NCI-H2196 (cell line): Measurements from ENCODE around the gene LY6G6C.

Experiments used
- DNase-seq: peaks from one replicate; lab custom pipeline; 2025; ENCODE audit not compliant: unreplicated experiment; lab: John Stamatoyannopoulos, UW

The LY6G6C gene

DNA sequence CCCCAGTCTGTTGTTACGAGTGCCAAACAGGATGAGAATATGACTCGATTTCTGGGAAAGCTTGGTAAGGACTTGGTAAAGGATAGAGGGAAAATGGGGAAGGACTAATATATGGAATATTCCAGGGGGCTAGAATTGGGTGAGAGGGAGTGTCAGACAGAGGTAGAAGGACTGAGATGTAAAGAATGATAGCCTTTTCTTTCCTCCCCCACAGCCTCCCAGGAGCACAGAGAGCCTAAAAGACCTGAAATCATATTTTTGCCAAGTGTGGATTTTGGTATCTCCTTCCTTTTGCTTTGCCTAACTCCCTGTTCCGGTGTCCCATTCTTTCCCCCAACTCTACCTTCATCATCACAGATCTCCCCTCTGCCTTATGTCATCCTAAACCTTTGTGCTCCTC is 21.3 kb upstream of the LY6G6C start:
- DNase-seq, result no peak

DNA sequence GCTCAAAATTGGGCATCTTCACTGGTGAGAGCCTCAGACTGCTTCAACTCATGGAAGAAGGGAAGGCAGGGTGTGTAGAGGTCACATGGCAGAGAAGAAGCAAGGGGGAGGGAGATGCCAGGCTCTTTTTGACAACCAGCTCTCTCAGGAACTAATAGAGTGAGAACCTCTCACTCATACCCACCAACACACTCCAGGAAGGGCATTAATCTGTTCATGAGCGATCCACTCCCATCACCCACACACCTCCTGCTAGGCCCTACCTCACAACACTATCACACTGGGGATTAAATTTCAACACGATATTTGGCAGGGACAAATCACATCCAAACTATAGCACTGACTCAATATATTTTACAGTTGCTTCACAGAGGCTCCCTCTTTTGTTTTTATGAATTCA is 20.3 kb upstream of the LY6G6C start:
- DNase-seq, result no peak

DNA sequence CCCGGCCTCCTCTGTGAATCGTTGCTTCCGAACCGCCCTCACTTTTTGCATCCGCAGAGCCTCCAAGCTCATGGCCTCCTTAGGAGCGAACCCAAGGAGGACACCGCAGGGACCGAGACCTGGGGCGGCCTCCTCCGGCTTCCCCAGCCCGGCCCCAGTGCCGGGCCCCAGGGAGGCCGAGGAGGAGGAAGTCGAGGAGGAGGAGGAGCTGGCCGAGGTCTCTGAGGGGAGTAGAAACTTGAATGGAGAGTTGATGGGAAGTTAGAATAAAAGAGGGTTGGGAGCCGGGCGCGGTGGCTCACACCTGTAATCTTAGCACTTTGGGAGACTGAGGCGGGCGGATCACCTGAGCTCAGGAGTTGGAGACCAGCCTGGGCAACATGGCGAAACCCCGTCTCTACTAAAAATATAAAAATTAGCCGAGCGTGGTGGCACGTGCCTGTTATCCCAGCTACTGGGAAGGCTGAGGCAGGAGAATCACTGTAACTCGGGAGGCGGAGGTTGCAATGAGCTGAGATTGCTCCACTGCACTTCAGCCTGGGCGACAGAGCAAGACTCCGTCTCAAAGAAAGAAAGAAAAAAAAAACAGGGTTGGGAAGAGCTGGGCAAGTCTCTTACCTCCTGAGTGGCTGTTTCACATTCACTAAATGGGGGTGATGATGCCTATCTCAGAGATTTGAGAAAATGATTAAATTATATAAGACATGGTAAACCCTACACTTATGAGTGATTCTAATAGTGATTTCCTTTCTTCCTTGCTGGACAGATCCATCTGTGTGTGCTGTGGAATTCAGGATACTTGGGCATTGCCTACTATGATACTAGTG is 19.1 kb upstream of the LY6G6C start:
- DNase-seq, result peak; percentile 50

DNA sequence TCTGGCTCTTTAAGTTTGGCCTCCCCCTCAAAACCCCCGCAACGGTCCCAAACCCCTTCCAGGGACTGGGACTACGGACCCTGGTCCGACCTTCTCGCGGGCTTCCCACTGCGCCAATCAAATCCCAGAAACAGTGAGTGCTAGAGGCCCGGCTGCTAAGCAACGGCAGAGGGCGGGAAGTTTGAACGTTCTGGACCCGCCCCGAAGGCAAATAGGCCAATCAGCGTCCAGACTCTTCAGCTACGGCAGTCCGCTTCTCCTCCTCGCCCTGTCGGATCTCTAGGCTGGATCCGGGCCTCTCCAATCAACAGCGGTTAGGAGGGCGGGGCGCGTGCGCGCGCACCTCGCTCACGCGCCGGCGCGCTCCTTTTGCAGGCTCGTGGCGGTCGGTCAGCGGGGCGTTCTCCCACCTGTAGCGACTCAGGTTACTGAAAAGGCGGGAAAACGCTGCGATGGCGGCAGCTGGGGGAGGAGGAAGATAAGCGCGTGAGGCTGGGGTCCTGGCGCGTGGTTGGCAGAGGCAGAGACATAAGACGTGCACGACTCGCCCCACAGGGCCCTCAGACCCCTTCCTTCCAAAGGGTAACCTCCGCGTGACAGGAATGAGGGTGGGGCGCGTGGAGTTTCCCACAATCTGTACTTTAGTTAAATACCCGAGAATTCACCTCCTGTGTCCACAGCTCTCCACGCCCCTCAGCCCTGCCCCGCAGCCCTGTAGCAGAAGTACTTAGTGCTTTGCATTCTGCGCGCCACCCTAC is 18.3 kb upstream of the LY6G6C start, which contains the start of gene MSH5:
MSH5 (plus strand) TSS at position 367 of the 758 bp plus-strand sequence. CDS start 462 bp downstream, outside the sequence.
- peak; percentile 99 for DNase-seq

DNA sequence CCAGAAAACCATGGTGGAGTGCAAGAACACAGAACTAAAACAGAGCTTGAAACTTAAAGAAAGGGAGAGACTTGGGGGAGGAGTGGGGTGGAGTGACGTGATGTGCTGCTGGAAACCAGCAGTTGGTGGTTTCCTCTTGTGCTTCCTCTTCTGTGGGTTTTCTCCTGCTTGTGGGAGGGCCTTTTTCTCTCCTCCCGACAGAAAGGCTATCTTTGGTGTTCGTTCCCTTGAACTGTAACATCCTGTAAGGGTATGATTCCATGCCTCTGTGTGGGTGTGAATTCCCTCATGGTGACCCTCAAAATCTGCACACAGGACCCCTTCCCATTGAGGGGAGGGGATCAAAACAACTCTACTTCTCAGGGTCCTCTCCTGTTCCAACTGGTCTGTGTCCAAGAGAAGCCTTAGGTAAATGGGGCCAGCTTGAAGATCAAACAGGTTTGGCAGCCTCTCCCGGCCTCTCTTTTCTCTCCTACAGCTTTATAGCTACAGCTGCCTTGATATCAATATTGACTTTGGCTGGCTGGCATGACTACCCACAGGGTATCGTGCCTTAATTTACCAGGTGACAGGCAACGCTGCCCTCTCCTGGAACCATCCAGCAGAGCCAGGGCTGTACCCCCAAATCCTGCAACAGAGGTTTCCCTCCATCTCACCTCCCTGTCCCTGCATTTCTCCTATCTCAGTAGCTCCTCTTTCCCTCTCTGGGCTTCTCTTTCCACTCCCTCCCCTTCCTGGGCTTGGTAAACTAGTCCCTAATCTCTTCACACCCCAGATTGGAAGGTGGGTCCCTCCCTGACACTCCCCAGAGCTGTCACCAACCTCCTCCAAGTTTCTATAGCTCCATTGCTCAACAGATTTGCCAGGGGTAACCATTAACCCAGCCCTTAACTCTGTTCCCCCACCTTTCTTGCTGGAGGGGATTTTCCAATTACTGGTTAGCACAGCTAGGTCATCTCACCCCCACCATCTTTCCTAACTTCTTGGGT is 16.7 kb upstream of the LY6G6C start:
- DNase-seq, result peak; percentile 89

DNA sequence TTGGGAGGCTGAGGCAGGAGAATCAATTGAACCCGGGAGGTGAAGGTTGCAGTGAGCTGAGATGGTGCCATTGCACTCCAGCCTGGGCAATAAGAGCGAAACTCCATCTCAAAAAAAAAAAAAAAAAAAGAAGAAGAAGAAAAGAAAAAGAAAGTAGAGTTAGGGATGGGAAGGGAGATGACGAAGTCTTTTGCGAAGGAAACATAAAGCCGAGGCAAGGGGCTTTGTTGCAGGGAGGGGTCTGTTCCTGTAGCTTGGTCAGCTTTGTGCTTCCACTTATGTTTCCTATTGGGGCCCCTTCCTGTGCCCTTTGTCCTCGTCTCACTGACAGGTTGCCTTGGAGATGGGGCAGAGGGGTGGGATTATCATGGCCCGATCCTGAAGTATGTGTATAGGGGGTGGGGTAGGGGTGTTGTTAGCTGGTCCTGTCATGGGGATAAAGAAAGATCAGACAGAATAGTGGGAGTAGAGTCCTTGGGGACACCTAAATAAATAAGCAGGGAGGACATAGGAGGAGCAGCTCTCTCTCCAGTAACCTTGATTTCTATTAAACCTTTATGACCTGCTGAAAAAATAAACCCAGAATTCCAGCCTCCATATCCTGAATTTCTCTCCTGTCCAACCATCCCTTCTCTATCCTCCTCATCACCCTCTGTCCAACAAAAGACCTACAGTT is 15.9 kb upstream of the LY6G6C start:
- DNase-seq, result peak; percentile 16

DNA sequence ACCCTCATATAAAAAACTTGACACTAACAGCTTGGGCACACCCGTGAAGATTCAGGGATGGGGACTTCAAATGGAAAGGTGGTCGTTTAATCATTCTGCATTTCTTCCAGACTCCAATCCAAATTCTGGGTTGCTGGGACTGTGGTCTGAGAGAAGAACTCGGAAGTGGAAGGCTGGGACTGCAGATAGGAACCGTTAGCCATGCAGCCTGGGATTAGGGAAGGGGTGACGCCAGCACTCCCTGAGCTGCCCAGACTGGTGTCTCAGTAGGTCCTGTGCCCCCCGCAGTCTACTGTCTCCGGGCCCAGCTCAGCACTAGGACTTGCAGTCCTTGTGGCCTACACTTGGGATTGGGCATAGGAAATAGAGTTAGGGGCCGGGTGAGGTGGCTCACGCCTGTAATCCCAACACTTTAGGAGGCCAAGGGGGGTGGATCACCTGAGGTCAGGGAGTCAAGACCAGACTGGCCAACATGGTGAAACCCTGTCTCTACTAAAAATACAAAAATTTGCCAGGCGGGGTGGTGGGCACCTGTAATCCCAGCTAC is 15.3 kb upstream of the LY6G6C start:
- no peak for DNase-seq

DNA sequence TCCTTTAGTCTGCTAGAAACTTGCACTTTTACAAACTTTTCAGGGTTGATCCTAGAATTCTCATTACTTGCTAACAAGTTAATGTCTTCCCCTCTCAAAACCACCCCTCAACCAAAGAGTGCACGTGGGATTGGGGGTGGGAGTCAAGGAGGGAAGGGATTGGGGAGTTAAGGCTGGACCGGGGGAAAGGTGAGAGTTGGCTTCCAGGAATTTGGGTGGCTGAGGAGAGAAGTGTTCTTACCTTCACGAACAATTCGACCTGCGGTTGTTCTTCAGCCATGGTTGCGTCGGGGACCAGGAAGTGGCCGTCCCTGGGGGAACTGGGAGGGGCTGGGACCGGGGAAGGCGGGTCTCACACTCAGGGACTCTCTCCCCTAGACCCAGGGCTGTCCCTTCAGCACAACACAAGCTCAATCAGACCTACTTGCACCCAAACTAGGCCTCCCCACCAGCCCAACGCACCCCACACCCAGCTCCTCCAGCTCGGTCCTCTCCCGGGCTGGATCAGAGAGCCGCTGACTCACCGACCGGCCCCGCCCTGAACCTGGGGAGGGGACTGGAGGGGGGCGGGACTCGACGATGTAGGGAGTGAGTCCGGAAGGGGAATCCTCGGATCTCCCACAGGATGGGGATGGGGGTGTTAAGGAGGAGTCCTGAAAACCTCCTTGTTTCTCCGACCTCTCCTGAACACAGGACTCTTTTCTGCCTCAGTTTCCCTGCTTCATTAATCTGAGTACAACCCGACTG is 14.6 kb upstream of the LY6G6C start, which contains the start of gene CLIC1:
CLIC1 (minus strand) TSS at position 510 of the 747 bp plus-strand sequence; CDS start at position 280, 230 bp downstream.
- peak; percentile 73 for DNase-seq

DNA sequence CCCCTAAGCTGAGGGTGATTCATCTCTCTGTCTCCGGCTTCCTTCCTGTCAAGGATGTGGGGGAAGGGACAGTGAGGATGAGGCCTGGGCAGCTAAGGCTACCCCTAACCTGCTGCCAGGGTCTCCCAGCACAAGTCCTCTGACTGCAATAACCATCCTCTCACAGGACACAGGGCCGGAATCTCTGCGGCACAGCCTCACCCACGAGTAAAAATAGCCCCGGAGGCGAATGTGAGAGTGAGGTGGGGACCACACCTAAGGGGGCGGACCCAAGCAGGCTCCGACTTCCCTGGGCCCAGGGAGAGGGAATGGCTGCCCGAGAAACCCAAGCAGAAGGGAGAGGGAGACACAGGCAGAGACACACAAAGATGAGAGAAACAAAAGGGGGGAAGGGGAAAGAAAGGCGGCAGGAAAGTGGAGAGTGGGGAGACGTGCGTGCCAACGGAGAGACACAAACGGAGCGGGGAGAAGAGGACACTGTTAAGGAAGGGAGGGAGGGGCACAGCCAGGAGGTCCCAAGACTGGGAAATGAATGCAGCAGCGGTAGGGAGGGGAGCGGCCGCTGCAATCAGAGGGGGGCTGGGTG is 13.4 kb upstream of the LY6G6C start:
- peak; percentile 31 for DNase-seq

DNA sequence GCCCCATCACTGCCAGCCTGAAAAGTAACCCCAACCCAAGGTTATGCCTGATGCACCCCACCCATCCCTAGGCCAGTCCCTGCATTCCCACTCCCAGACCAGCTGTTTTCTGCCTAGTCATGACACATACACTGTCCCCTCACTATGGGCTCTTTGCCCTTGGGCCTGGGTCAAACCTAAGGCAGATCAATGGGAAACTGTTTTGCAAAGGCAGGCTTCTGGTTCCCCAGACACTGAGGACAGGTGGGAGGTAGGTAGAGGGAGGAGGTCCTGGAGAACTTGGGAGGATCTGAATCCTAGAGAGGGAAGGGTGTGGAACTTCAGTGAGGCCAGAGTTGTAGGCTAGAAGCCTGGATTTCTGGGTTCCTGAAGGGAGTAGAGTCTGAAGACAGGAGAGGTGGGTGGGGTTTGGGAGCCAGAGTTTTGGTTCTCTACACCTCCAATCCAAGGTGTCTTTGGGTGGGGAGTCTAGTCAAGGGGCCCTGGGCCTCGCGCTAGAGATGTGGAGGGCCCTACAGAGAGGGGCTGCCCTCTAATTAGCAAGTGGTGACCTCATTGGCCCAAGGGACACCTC is 12.8 kb upstream of the LY6G6C start:
- DNase-seq, result no peak

DNA sequence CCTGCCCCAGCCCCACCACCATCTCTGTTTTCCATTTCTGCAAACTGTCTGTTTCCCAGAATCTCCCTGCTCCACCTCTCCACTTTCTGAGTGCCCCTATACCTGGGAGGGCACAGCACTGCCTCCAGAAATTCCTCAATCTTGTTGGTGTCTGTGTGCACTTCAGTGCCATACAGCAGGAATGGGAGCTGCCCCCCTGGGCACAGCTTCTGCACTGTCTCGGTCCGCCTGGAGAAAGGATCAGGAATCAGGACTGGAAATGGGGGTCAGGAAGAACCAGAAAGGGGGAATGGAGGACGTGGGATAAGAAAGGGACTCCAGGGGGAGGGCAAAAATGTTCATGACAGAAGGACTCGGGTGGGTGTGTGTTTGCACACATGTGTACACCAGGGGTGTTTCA is 12.2 kb upstream of the LY6G6C start:
- no peak for DNase-seq

DNA sequence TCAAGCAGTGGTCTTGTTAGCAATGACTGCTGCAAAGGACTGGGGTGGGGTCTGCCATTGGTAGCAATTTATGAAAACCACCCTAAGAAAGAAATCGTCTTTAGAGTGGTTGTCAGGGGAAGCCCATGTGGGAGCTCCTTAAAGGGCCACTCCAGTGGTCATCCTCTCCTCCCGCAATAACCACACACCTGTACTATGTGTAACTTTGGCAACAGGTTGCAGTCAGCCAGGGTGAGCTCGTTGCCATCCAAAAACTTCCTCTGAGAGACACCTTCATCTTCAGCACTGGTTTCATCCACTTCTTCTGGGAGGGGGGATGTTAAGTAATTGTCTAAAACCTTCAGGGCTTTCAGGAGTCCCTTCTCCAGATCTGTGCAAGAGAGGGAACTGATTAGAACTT is 10.5 kb upstream of the LY6G6C start:
- DNase-seq, result no peak

DNA sequence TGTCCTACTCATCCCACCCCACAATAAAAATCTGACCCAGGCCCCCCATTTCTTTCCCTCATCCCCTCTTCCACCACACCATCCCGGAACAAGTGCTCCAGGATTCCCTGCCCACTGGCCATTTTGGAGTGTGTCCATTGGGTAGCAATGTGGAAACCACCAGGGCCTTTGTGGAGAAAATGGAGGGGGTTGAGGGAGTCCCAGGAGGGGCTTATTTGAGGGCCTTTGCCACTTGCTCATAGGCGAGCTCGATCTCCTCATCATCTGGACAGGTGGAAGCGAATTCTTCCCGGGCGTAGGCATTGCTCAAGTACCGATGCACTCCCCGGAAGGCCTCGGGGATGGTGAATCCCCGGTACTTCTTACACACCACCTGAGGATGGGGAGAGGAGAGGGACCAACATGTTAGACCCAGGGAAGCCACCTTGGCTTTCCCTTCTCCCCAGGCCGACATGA is 9.1 kb upstream of the LY6G6C start:
- DNase-seq, result no peak

DNA sequence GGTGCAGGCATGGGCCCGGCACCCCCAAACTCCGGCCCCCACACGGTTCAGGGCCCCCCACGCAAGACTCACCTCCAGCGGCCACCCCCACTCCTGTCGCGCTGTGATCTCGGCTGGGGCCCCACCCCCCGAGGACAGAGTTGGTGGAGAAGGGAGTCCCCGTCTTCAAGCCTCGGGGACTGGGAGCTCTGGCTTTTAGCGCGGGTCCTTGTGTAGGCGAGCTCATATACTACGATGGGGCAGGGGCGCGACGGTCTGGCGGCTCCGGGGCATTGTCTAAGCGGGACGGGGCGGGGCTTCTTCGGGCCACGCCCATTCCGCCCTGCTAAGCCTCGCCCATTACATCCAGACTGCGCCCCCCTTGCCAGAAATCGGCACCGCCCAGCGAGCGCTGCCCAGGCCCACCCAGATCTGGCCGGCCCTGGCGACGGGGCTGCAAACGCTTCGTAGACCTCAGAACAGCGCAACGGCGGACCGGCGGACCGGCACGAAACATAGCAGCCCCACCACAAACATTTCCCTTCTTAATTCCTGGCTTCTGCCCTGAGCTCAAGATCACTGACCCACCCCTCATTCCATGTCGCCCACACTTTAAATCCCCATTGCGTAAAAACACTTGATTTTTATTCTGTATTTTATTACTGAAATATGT is 8.6 kb upstream of the LY6G6C start:
- peak; percentile 76 for DNase-seq

DNA sequence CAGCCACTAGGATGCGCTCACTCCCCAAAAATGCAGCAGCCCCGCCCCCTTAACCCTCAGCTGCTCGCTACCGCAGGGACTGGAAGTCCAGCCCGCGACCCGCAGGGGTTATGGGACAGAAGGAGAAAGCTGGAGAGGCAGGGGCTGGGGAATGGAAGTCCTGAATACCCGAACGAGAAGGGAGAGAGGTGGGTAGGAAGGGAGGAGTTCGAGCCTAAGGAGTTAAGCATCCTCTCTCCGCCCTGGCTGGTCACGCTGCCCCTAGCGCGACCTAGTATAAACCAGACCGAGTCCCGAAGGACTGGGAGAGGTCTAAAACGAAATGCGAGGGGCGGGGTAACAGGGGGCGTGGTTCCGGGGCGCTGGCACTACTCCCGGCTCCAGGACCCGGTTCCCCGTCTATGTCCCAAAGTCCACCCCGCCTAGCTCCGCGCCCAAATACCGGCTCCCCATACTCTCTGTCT is 8.0 kb upstream of the LY6G6C start:
- peak; percentile 84 for DNase-seq

DNA sequence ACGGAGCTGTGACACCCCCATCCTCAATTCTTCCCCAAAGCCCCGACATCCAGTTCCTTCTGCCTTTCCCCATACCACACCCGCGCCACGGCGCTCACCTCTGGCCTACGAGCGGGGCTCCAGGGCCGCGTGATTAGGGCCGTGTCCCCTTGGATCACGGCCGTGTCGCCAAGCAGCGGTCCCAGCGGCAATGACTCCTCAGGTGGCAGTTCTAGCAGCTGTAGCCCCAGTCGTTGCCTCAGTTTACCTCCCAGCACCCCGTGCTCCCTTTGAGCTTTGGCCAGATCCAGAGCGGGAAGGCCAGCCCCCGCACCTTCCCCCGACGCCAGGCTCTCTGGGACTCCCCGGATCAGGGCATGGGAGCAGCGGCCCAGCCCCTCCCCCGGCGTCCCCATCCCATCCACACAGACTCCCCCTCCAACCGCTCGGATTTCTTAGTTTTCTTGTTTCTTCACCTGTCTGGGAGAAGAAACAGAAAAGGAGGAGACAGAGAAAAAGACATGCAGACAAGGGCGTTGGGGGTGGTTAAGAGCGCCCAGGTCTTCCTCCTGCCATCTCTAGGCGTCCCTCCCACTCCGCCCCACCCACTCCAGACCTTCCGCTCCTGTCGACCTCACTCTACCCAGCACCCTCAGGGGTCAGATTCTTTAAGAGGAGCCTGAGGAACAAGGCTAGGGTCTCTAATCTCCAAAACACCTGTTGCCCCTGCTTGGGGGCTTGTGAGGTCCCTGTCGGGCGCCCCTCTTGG is 7.4 kb upstream of the LY6G6C start, which contains the start of gene DDAH2:
DDAH2 (minus strand) TSS at position 533 of the 748 bp plus-strand sequence; CDS start at position 395, 138 bp downstream.
- no peak for DNase-seq
